HUDEP-2 (cell line): Measurements from ENCODE around the gene GLRA1.
"Not testable (repeated sequence)": the region's sequence is repeated elsewhere in the genome, so short reads cannot be mapped to it uniquely, and the experiment has no call there.

Experiments used
- DNase-seq, 76 experiments: peaks; one replicate each; lab custom pipeline; 2025; ENCODE audit not compliant: unreplicated experiment in 76 of 76; lab: John Stamatoyannopoulos, UW

GLRA1 gene

GRCh38 chr5:151921916-151922315, 2.7 kb downstream of the GLRA1 start:
- no peak for DNase-seq

GRCh38 chr5:151917904-151918303, 6.7 kb downstream of the GLRA1 start:
- no peak for DNase-seq

GRCh38 chr5:151913425-151913824, 11.2 kb downstream of the GLRA1 start:
- DNase-seq: no peak

DNA sequence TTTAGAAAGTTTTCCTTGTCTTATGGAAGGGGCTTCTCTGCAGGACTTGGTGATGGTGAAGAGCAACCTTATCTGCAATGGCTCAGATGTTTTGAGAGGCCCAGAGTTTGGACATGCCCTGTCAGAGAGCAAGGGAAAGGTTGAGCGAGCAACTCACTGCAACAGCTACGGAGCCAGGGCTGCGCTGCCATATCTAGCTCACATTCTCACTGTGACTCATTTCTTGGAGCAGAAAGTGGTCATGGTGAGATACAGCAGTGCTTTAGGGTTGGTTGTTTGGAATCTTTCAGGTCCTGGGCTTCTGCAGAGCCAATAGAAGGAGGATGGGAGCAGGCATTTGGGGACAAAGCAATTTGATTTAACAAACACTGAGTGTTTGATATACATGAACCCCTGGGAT, 12.3 kb downstream of the GLRA1 start:
- DNase-seq: no peak

GRCh38 chr5:151911011-151911410, 13.6 kb downstream of the GLRA1 start:
- DNase-seq: no peak

DNA sequence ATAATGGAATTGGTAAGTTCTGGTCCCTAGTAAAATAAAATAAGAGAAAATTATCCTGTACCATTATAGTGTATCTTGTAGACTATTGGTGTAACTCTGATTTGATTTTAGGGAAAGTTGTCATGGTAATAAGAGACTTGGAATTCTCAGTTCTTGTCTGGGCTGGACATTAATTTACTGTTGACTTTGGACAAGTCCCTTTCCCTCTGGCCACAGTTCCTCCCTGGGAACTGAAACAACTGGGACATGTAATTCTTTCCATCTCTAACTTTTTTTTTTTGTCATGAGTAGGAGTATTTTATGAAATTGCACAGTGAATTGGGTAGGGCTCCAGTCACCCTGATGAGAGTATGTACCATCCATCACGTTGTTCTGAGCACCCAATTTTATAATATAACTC, 15.0 kb downstream of the GLRA1 start:
- DNase-seq: no peak

GRCh38 chr5:151906246-151906645, 18.4 kb downstream of the GLRA1 start:
- DNase-seq: no peak

DNA sequence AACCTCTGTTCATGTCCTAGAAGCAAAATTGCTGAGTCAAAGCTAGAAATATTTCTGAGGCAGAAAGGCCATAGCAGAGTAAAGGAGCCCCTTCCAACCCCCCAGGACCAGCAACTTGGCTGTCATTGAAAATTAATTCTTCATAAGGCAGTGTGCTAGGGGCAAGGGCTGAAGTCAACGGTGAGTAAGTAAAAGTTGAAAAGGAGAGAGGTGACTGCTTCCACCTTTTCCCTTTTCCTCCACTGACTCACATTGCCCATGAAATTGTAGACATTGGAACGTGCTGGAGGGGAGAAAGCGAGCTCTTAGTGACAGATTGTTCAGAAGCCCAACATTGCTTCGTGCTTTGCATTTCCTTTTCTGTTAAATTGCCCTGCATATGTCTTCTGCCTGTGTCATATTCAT, 19.1 kb downstream of the GLRA1 start:
- DNase-seq: no peak

DNA sequence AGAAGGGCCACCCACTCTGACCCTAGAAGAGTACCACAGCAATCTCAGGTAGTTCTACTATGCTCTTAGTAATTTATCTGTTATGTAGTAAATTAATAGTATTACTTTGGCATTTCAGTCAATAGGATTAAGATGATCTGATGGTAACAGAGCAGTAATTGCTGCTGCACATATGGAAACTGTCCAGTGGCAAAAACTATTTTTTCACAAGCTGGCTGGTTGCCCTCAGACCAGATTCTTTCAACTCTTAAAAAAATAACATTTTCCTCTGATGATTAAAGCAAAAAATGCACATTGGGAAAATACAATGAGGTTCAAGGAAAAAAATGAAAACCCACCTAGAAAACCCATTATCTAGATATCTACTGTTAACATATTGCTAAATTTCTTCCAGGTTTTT, 19.7 kb downstream of the GLRA1 start:
- no peak for DNase-seq

GRCh38 chr5:151904127-151904526, 20.5 kb downstream of the GLRA1 start:
- no peak for DNase-seq

DNA sequence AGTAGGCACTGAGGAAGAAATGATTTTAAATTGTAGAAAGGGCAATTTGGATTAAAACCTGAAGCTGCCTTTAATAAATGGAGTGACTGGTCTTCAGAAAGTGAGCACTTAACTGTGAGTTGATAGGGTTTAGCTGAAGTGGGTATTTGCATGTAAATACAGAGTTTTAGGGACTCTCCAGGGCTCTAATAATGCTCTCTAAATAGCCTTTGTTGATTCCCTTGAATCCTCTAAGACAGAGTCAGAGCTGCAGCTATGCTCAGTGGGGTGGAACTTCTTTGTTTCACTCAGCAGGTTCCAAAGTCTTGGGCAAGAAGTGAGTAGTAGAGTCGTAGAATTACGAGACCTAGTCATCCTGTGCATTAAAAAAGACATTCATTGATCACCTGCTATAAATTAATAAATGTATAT, 21.4 kb downstream of the GLRA1 start:
- DNase-seq: no peak

DNA sequence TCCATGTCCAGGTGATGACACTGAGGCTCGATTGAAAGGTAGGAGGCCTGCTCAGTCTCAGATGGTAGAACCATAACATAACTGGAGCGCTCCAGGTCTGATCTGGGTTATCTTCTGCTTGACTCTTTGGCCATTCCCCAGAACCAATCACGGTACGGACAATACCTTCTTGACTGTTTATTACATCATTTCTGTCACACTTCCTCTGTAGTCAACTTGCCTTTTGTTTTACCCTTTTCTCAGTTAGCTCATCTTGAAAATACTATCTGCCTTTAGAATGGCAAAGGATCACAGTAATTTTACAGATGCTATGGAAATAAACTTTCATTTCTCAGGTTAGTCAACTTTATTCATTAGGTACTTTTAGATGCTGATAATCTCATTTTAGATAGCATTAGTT, 22.4 kb downstream of the GLRA1 start:
- DNase-seq: no peak

- no peak for DNase-seq
These were observed 23.0 kb downstream of the GLRA1 start for GRCh38 chr5:151901611-151902010.

- no peak for DNase-seq
These were observed 23.8 kb downstream of the GLRA1 start for GRCh38 chr5:151900891-151901290.

DNA sequence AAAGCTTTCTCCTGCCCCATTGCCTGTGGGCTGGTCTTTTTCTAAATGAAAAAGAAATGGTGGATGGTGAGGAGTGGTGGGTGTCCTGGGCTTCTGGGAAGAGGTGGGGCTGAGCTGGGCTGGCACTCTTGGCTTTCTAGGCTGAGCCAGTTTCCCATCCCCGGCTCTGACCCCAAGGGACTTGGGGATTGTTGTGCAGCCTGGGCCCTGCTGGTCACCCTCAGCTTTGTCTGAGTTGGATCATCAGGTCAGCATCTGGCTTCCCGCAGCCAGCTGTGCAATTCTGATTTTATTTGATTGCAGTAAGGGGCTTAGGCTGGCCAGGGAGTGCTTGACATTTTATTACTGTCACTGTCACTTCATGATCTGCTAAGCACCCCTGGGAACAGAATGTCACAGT, 25.3 kb downstream of the GLRA1 start:
- no peak for DNase-seq

DNA sequence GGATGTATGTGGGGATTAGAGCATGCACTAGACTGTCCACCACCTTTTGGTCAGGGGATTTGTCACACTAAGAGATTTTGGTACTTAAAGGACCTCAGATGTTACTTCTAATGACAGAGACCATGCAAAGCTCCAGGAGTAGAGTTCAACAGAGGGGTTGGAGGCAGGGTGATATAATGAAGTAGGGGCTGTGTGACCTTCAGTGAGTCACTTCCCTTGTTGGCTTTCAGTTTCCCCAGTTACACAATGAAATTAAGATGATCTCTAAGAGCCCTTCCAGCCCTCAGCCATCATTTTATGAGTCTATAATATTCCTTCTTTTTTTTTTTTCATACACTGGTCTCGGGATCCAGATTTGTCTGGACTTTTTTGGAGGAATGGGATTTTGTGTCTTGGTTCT, 26.8 kb downstream of the GLRA1 start:
- no peak for DNase-seq

- DNase-seq: no peak
These were observed 27.6 kb downstream of the GLRA1 start for GRCh38 chr5:151897020-151897552.

DNA sequence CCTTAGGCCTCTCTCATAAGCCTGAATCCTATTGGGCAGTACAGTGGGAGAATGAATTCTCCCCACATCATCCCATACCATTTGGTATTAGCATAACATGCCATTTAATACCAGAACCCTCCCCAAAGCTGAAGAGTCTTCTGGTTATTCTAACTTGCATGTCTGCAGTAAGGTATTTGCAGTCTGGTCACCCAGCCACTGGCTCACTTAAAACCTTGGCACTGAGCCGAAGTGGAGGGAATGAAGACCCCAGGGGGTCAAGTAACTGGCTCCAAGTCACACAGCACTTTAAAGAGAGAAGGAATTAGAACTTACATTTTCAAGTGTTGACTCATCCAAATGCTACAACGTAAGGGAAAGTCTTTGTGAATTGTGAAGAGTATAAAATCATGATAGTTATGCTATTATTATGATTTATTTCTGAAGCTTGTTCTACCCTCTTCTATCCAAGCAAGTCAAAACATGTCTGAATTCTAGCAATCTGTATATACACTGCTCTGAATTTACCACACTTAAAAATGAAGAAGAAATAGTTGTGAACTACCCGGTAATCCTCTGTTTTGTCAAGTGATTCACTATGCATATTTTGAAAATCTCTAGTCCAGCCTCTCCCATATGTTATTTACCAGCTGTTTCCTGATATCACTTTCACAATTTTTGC, 28.5 kb downstream of the GLRA1 start:
- DNase-seq: no peak

DNA sequence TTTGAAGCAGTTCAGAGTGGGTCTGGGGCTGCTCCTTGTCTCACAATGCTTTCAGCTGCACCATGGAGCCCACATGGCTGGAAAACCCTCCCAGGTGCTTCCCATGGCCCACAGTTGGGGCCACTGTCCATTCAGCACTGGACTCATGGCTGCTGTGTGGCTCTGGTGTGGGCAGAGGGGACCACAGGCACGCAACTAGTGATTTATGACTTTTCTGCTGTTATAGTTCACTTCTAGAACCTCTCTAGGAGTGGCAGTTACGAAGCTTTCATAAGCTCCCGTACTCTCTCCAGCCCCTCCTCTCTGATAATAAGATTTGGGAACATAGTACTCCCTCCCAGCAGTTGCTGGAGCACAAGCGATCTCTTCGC, 29.0 kb downstream of the GLRA1 start:
- DNase-seq: no peak

GRCh38 chr5:151893485-151893884, 31.2 kb downstream of the GLRA1 start:
- not testable (repeated sequence) for DNase-seq

DNA sequence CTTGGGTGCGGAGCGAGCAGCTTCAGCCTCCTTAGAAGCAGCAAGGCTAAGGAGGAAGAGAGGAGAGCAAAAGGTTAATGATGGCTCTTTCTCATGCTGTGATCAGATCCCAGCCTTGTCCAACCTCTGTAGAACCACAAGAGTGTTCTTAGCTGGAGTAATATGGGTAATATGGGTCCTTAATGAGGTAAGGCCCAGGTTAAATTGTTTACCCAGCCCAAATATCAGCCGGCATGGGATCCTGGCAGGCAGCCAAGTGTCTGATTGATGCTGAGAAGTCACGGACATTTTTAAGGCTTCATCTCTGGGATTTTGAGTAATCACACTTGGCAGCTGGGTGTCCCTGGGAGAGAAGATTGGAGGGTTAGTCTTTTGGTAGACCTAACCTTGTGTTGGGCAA, 32.3 kb downstream of the GLRA1 start:
- no peak for DNase-seq

- DNase-seq: no peak
These were observed 34.4 kb downstream of the GLRA1 start for GRCh38 chr5:151890299-151890698.

DNA sequence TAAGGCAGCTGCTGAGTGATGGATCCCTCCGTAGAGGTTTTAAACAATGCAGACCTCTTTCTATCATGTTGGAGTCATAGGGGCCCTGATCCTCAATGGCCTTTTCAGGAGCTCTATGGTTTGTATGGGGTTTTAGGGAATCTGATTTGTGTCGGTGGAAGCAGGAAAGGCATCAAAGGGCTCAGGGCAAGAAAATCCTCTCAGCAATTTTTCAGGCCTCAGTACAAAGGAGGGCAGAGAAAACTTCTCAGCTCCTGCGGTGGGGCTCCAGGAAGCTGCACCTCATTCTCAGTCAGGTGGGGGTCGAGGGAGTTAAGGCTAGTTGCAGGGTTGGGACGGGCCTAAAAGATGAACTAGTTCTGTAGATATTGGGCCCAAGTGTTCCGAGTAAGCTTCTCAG, 35.0 kb downstream of the GLRA1 start:
- DNase-seq: no peak
